Skin epidermis (tissue), 12 donors: ENCODE data around the gene KLHL34.

Experiments used
- H3K27ac ChIP-seq, 21 experiments: fragments of 200-600 bp; sonication (generic) in 11 of 21; one replicate each; pipeline ENCODE4 v1.5.0; 2020; ENCODE audit warnings: mild to moderate bottlenecking in 3 of 21, inconsistent platforms in 2 of 21, moderate library complexity in 2 of 21
- H3K4me3 ChIP-seq, 7 experiments: fragments of 200-600 bp; sonication (generic) in 2 of 7; one replicate each; pipeline ENCODE4 v1.5.0; 2020; ENCODE audit warnings: inconsistent platforms in 2 of 7, mild to moderate bottlenecking in 2 of 7, moderate library complexity in 1 of 7

The KLHL34 gene

DNA sequence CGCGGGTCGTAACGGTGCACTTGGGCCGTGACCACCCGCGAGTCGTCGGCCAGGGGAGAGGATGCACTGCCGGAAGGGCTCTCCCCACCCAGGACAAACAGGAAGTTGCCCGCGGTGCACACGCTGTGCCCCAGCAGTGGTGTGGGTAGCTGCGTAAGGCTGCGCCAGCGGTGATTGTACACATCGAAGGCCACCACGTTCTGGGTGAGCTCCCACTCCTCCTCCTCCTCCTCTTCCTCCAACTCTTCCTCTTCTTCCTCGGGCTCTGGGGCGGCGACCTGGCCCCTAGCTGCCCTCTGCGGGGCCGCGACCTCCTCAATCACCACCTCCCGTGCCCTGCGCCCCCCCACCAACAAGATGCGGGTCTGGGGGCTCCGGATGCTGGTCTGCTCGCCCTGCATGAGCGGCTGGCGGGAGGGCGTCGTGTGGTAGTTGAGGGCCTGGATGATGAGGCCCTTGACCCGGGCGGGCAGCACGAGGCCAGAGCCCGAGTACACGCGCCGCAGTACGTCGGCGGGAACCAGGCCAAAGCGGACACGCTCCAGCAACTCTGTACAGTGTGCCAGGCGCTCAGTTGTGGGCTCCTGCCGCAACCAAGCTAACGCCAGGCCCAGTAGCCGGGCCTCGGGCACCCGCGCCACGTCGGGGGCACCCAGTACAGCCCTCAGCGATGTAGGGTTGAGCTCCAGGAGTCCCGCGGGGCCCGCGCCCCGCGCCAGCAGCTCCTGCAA, 1.4 kb downstream of the KLHL34 start:
- H3K4me3 ChIP-seq: no peak overlapping the region
- no peak overlapping the region for H3K27ac ChIP-seq

DNA sequence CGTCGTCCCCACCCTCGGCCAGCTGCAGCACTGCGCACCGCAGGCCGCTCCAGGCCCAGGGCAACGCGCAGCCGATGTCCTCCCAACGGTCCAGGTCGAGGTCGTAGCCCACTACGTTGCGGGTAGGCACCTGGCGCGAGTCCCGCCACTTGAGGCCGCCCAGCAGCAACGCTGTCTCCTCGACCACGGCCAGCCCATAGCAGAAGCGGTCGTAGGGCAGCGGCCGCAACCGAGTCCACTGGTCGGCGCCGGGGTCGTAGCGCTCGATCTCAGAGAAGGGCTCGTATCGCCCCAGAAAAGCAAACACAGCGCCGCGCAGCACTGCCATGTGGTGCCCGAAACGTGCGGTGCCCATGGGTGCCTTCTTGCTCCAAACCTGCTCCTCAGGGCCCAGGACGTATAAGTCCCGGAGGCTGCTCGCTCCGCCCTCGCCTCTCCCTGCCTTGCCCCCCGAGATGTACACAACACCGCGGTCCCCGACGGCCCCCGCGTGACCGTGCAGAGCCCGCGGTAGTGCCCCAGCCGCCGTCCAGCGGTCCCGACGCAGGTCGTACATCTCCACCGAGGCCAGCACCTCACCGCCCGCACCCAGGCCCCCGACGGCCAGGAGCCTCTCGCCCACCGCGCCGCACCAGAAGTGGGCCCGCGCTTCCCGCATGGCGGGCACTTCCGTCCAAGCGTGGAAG, 2.1 kb downstream of the KLHL34 start:
- no peak overlapping the region for H3K27ac ChIP-seq

DNA sequence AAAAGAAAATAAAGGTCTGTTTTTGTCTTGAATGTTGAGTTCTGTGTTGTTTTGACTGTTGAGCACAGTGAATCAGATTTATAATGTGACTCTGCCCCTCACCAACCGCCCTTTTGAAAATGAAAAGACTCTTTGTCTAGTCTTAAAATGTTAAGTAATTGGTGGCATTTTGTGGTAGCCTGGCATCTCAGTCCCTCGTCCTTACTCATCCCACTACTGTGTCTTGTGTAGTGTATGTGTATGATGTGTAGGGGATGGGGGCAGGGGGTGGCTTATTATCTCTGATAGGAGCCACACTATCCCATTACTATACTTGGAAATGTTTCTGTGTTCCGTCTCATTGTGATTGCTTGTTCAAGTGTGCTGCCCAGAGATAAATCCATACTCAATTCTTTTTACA, 12.2 kb downstream of the KLHL34 start:
- Histone ChIP-seq H3K27ac (no peak overlapping the region), H3K4me3 (no peak overlapping the region)

More for the DNA sequence above, 2.1 kb downstream of the KLHL34 start:
- H3K4me3 ChIP-seq: no peak overlapping the region

DNA sequence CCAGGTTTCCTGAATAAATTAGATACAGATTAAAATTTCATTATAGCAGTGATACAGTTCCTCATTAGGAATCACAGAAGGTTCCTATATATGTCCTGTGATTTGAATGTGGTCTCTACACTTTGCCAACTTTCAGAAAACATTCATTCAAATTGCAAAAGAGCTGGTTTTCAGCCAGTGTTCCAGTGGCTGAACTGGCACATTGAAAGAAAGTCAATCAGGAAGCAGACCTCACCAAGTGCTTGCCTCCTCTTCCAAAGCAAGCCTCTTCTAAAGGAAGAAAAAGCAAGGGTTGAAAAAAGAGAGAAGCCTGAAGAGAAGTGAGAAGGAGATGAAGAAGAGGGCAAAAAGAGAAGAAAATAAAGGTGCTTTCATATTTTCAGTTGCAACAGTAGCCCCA, 12.7 kb downstream of the KLHL34 start:
- H3K4me3 ChIP-seq: no peak overlapping the region
- no peak overlapping the region for H3K27ac ChIP-seq

DNA sequence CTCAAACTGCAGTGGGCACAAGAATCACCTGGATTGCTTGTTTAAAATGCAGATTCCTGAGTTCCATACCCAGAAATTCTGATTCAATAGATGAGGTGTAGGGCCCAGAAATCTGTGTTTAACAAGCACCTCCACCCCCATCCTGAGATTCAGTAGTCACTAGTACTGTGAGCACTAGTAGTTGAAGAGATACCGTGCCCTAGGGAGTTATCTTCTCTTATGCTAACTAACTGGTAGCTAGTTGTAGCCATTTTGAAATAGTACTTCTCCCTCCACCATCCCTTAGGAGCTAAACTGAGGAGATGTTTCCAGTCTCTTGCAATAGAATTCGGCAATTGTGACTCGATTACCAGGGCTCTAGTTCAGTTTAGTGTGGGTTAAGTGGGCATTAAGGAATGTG, 18.4 kb downstream of the KLHL34 start:
- Histone ChIP-seq H3K27ac (no peak overlapping the region), H3K4me3 (no peak overlapping the region)

DNA sequence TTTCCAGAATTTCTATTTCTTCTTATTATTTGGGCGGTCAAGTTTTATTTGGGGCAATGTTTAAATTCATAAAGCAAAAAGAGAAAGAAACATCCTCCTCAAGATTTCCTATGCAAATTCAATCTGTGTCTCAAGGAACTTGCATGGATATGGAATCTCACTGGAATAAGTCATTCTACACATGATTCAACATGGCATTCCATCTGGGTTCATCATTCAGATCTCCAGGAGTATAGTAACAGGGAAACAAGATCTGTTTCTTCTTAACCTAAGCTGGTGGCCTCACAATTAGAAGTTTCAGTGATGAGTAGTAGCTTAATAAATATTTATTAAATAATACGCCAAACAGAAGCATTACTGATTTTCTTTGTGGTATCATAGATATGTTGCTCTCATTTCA, 19.8 kb downstream of the KLHL34 start:
- Histone ChIP-seq H3K4me3 (no peak overlapping the region), H3K27ac (no peak overlapping the region)

DNA sequence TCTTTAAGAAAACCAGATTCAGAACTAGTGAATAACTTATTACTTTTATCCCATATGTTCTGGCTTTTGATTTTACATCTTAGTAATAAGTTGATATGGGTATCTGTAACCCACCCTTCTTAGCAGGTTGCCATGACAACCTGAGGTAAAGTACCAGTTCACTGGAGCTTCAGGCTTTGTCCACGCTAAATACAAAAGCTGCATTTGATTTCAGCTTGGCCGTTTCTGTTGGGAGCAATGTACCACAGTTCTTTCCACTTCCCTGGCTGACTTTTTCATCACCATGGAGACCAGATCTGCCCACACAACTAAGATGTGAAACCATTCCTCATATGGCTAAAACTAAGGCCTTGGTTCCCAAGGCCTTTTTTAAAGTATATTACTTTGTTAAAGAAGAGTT, 26.1 kb downstream of the KLHL34 start:
- Histone ChIP-seq H3K27ac (no peak overlapping the region), H3K4me3 (no peak overlapping the region)

DNA sequence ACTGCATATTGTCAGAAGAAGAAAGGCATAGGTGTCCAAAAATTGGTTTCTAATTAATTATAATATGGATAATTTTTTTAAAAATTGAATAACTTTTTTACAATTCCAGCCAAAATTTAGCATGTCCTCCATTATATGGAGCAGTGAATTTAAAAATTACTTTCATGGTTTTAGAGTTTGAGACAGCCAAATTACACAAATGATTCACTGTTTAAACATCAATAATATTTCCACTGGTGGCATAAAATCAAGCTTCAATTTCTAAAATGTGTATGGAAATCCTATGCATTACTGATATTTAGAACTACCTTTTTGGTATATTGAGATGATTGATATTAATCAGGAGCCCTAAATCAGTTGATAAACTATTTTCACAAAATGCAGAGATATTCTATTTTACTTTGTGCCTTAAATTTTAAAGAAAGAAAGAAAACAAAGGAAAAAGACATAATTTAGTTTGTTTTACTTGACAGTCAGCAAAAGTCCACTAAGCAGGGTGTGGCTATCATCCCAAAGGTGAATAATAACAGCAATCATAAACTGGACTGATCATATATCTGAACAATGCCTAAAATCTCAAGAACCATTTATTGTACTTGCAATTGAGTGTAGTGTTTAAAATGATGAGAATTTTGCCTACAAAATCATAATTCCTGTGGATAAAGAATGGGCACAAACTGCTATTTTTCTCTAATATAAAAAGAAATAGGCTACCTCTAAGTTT, 34.2 kb downstream of the KLHL34 start:
- no peak overlapping the region for H3K27ac ChIP-seq

DNA sequence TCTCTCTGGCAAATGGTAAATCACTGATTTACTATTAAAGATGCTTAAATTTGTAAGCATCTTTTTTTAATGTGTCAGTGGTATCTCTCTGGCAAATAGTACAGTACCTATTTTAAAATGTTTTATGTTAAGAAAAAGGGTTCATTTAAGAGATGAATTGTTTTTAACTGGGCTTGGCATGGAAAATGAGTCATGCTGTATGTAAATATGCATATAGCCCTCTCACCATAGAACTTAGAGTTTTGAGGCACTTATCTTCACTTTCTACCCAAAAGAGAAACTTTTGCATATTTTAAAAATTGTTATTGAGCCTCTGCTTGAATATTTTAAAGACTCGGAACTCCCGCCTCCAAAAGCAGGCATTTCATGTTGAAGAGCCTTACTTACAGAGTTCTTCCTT, 37.9 kb downstream of the KLHL34 start:
- H3K4me3 ChIP-seq: no peak overlapping the region
- H3K27ac ChIP-seq: no peak overlapping the region

More for the DNA sequence above, 34.2 kb downstream of the KLHL34 start:
- H3K4me3 ChIP-seq: no peak overlapping the region

DNA sequence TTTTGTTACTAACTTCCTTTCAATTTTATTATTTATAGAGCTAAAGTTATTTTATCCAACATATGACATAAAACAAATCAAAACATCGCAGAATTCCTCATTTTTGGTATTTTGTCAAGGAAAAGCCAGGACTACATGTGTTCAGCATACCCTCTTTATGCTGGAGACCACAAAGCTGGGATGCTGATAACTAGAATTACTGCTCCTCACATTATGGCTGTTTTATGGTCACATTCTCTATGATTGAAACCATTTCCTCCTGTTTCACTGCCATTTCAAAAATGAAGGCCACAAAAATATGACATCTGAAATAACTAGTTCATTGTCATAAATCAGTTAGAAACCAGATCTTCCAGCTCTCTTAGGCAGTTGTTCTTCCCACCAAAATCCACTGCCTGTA, 41.7 kb downstream of the KLHL34 start:
- Histone ChIP-seq H3K4me3 (no peak overlapping the region), H3K27ac (no peak overlapping the region)

DNA sequence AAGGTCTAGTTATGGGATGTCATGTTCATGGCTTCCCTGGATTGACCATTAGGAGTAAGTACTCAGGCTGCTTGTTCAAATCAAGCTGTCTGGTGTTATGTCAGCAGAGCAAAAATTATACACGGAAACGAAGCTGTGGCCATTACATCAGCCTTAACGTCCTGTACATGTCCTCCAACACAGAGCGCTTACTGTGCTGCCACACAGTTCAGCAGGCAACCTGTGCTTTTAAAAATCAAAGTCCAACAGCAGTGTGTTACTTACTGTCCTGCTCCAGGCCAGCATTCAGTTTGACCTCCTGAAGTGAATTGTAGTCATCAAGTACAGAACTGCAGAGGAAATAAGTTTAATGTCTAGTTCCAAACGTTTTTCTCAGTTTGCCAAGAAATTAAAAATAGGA, 46.0 kb downstream of the KLHL34 start:
- Histone ChIP-seq H3K27ac (no peak overlapping the region), H3K4me3 (no peak overlapping the region)

DNA sequence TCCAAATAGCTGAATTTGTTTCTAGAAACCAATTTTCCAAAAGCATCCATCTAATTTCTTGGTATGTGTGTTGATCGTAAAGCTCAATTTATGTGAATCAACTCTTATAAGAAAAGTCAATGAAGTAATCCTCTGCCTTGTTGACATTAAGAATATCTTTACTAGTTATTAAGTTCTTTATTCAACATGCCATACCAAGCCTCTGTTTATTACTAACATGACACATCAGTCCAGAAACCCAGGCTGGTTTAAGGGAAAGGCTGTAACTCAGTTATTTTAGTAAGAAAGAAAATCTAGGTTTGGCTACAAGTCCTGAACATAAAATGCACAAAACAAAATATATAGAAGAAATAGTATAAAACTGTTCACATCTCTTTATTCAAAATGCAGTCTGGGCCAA, 48.0 kb downstream of the KLHL34 start:
- Histone ChIP-seq H3K4me3 (no peak overlapping the region), H3K27ac (no peak overlapping the region)

DNA sequence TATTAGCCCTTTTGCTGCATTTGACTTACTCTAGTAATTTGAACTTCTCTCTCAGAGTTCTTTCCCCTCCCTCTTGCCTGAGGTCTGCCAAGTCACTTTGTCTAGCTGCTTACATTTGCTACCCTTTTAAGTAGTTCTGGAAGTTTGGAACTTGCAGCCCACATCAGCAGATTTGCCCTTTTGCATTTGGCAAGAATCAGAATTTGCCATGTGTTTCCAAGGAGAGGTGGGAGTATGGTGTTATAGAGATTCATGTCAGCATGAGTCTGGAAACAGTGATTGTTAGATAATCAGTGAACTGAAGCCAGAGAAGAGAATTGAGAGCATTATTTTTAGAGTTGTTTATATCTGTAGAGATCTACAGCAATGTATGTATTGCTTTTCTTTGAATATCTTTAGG, 52.1 kb downstream of the KLHL34 start:
- no peak overlapping the region for H3K4me3 ChIP-seq
- no peak overlapping the region for H3K27ac ChIP-seq
